ENCODE measurements around the gene GRAMD2A.

Gene GRAMD2A

GRCh38 chr15:72141171-72142084, 56.2 kb downstream of the GRAMD2A start (continued):
- TF ChIP-seq ZNF639 (tag by site-specific recombination; IDR thresholded peaks at IDR 0.05) (no peak), ZNF248 (tag by site-specific recombination; IDR thresholded peaks at IDR 0.05) (no peak), ZNF843 (tag by site-specific recombination; IDR thresholded peaks at IDR 0.05) (peak; percentile 76), ZNF621 (tag by site-specific recombination; IDR thresholded peaks at IDR 0.05) (no peak), SP3 (tag by site-specific recombination; IDR thresholded peaks at IDR 0.05) (no peak), ZNF148 (tag by site-specific recombination; IDR thresholded peaks at IDR 0.05; ENCODE audit: borderline replicate concordance) (no peak), ZBTB7A (tag by site-specific recombination; IDR thresholded peaks at IDR 0.05; ENCODE audit: low read depth) (no peak), ZNF114 (tag by site-specific recombination; IDR thresholded peaks at IDR 0.05) (no peak), WT1 (tag by site-specific recombination; IDR thresholded peaks at IDR 0.05) (peak; percentile 66; the same call in 1 of the 2 replicates), ZFHX2 (tag by site-specific recombination; conservative IDR thresholded peaks at IDR 0.05) (no peak), ZNF560 (tag by site-specific recombination; IDR thresholded peaks at IDR 0.05; ENCODE audit: borderline replicate concordance) (no peak), ZNF544 (tag by site-specific recombination; IDR thresholded peaks at IDR 0.05) (no peak), FEZF1 (tag by site-specific recombination; IDR thresholded peaks at IDR 0.05) (peak; percentile 43; the same call in 1 of the 2 replicates), ZNF792 (tag by site-specific recombination; IDR thresholded peaks at IDR 0.05) (no peak), PRDM1 (tag by site-specific recombination; IDR thresholded peaks at IDR 0.05) (peak; percentile 98), OSR2 (tag by site-specific recombination; IDR thresholded peaks at IDR 0.05) (peak; percentile 70), ZFP3 (tag by site-specific recombination; IDR thresholded peaks at IDR 0.05; ENCODE audit: low read depth) (no peak), PRDM4 (tag by site-specific recombination; IDR thresholded peaks at IDR 0.05) (no peak), SP7 (tag by site-specific recombination; IDR thresholded peaks at IDR 0.05) (peak; percentile 72; the same call in 1 of the 2 replicates), ZNF76 (tag by site-specific recombination; IDR thresholded peaks at IDR 0.05; ENCODE audit: borderline replicate concordance, low read depth) (no peak), ZNF571 (tag by site-specific recombination; IDR thresholded peaks at IDR 0.05) (no peak), ZNF16 (tag by site-specific recombination; IDR thresholded peaks at IDR 0.05; ENCODE audit: low read depth) (no peak), ZNF830 (tag by site-specific recombination; IDR thresholded peaks at IDR 0.05; ENCODE audit: low read depth) (no peak), SETDB1 (IDR thresholded peaks at IDR 0.05; ENCODE audit: insufficient read length, low read length) (no peak), PRDM10 (tag by site-specific recombination; IDR thresholded peaks at IDR 0.05) (0 out of 2 replicates have a peak, but pooled peaks have one; percentile 12), ZNF391 (tag by site-specific recombination; IDR thresholded peaks at IDR 0.05; ENCODE audit: borderline replicate concordance, low read depth) (no peak)
- TF ChIP-seq, protein P1, sequence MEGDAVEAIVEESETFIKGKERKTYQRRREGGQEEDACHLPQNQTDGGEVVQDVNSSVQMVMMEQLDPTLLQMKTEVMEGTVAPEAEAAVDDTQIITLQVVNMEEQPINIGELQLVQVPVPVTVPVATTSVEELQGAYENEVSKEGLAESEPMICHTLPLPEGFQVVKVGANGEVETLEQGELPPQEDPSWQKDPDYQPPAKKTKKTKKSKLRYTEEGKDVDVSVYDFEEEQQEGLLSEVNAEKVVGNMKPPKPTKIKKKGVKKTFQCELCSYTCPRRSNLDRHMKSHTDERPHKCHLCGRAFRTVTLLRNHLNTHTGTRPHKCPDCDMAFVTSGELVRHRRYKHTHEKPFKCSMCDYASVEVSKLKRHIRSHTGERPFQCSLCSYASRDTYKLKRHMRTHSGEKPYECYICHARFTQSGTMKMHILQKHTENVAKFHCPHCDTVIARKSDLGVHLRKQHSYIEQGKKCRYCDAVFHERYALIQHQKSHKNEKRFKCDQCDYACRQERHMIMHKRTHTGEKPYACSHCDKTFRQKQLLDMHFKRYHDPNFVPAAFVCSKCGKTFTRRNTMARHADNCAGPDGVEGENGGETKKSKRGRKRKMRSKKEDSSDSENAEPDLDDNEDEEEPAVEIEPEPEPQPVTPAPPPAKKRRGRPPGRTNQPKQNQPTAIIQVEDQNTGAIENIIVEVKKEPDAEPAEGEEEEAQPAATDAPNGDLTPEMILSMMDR (tag by site-specific recombination; IDR thresholded peaks at IDR 0.05), result no peak

All from HEK293 (cell line).